ENCODE data around the gene ZSCAN5C. TPM values are rescaled to one million over a fixed set of nuclear protein-coding genes. Genes with fewer than 3 reads are reported as not detected.

ZSCAN5C gene
- polyA plus RNA-seq, 4 donors = 0.05 TPM; not detected in 3

DNA sequence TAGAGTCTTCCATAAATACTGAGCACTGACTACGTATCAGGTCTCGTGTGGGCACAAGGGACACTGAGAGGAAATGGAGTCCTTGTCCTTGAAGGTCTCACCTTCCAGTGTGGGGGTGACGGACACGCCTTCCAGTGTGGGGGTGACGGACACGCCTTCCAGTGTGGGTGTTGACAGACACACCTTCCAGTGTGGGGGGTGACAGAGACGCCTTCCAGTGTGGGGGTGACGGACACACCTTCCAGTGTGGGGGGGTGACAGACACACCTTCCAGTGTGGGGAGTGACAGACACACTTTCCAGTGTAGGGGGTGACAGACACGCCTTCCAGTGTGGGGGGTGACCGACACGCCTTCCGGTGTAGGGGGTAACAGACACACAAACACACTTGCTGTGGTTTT lies 56.2 kb downstream of the ZSCAN5C start:
- no peak for DNase-seq (ENCODE audit: low read depth in 4 of 4, low spot score in 3 of 4)

Other genes starting within 250 kb of the ZSCAN5C start
- under 1 TPM in 1 of 4 donors, not detected in 3; 0.06 TPM for gene NLRP5, start 215.5 kb upstream of the ZSCAN5C start, polyA plus RNA-seq (ENCODE audit: insufficient read length in 4 of 4)
- gene ZNF787, start 81.0 kb upstream of the ZSCAN5C start, polyA plus RNA-seq (ENCODE audit: insufficient read length in 4 of 4) = 10 to 100 TPM; 14.0 to 26.2 (median 15.3) TPM
- 10 to 100 TPM; 24.9 to 41.0 (median 27.5) TPM for gene ZNF444, start 61.0 kb upstream of the ZSCAN5C start, polyA plus RNA-seq (ENCODE audit: insufficient read length in 4 of 4)
- under 1 TPM in 1 of 4 donors, not detected in 3; 0.43 TPM for gene GALP, start 26.3 kb upstream of the ZSCAN5C start, polyA plus RNA-seq (ENCODE audit: insufficient read length in 4 of 4)
- gene ZSCAN5B, start 4.5 kb upstream of the ZSCAN5C start, polyA plus RNA-seq (ENCODE audit: insufficient read length in 4 of 4) = under 1 TPM in 2 of 4 donors, not detected in 2; 0.12 to 0.14 TPM
- 1 to 10 TPM in 3 of 4 donors, under 1 TPM in 1; 0.98 to 2.6 (median 2.1) TPM for gene EDDM13, start 70.5 kb downstream of the ZSCAN5C start, polyA plus RNA-seq (ENCODE audit: insufficient read length in 4 of 4)
- 10 to 100 TPM; 11.4 to 13.9 (median 12.9) TPM for gene ZSCAN5A, start 112.6 kb downstream of the ZSCAN5C start, polyA plus RNA-seq (ENCODE audit: insufficient read length in 4 of 4)
- 10 to 100 TPM in 3 of 4 donors, 1 to 10 TPM in 1; 9.3 to 13.9 (median 10.5) TPM for gene ZNF582, start 191.3 kb downstream of the ZSCAN5C start, polyA plus RNA-seq (ENCODE audit: insufficient read length in 4 of 4)
- gene ZNF583, start 202.1 kb downstream of the ZSCAN5C start, polyA plus RNA-seq (ENCODE audit: insufficient read length in 4 of 4) = 10 to 100 TPM in 3 of 4 donors, 1 to 10 TPM in 1; 7.1 to 11.1 (median 10.7) TPM